CD14-positive monocyte (primary cell): Measurements from ENCODE around the gene NEK1. TPM values are rescaled to one million over a fixed set of nuclear protein-coding genes. Genes with fewer than 3 reads are reported as not detected.

Experiments
- DNase-seq, 3 donors: peaks; one replicate each; pipeline ENCODE4 v3.0.0-alpha.2; 2011 to 2022
- H2AFZ ChIP-seq: 2 replicates; pipeline ENCODE4 v1.6.0; 2012; ENCODE audit warnings: mild to moderate bottlenecking, low read depth, low read length, inconsistent platforms; ENCODE audit not compliant: insufficient read depth, poor library complexity, severe bottlenecking
- H3K27ac ChIP-seq, 2 donors: 1 replicate in 1 of 2; 2 replicates in 1 of 2; pipeline ENCODE4 v1.5.1; 2012 to 2013; ENCODE audit warnings: low read length in 2 of 2, control low read depth in 1 of 2, inconsistent platforms in 1 of 2, low read depth in 1 of 2, mild to moderate bottlenecking in 1 of 2
- H3K27me3 ChIP-seq, 2 donors: one replicate each; pipeline versions ENCODE4 v1.6.0 to v1.6.1; 2011 to 2013; ENCODE audit warnings: low read length in 2 of 2; ENCODE audit not compliant: control insufficient read depth in 2 of 2, insufficient read depth in 2 of 2
- H3K36me3 ChIP-seq, 2 donors: replicated peaks in 1 of 2; 1 replicate in 1 of 2; 2 replicates in 1 of 2; pipeline versions ENCODE4 v1.5.1 to v1.6.1; 2012 to 2013; ENCODE audit warnings: low read length in 2 of 2, control low read depth in 1 of 2, inconsistent platforms in 1 of 2, mild to moderate bottlenecking in 1 of 2; ENCODE audit not compliant: insufficient read depth in 2 of 2, control insufficient read depth in 1 of 2
- H3K4me1 ChIP-seq, 2 donors: 1 replicate in 1 of 2; 2 replicates in 1 of 2; pipeline versions ENCODE4 v1.5.1 to v1.6.1; 2012 to 2013; ENCODE audit warnings: low read length in 2 of 2, control low read depth in 1 of 2, inconsistent platforms in 1 of 2, mild to moderate bottlenecking in 1 of 2, moderate library complexity in 1 of 2; ENCODE audit not compliant: insufficient read depth in 2 of 2, control insufficient read depth in 1 of 2
- H3K4me2 ChIP-seq: replicated peaks from 2 replicates; pipeline ENCODE3; 2012; ENCODE audit warnings: low read length, moderate library complexity, mild to moderate bottlenecking; ENCODE audit not compliant: poor library complexity, severe bottlenecking; ENCODE audit errors: extremely low read depth
- H3K4me3 ChIP-seq, 3 experiments: fragments of 200-600 bp in 1 of 3; sonication (generic) in 1 of 3; replicated peaks in 1 of 3; 1 replicate in 2 of 3; 2 replicates in 1 of 3; pipeline ENCODE4 v1.5.1; 2011 to 2013; ENCODE audit warnings: low read length in 3 of 3, mild to moderate bottlenecking in 3 of 3, control low read depth in 2 of 3, low read depth in 2 of 3, inconsistent platforms in 1 of 3, moderate library complexity in 1 of 3
- H3K79me2 ChIP-seq: 2 replicates; pipeline ENCODE4 v1.6.0; 2012; ENCODE audit warnings: mild to moderate bottlenecking, control low read depth, inconsistent platforms, low read length, moderate library complexity; ENCODE audit not compliant: insufficient read depth
- H3K9ac ChIP-seq: 2 replicates; pipeline ENCODE4 v1.6.0; 2017; ENCODE audit warnings: low read length, mild to moderate bottlenecking; ENCODE audit not compliant: insufficient read depth, poor library complexity, severe bottlenecking
- H3K9me3 ChIP-seq, 2 donors: replicated peaks in 1 of 2; 1 replicate in 1 of 2; 2 replicates in 1 of 2; pipeline versions ENCODE4 v1.5.1 to v1.6.1; 2012 to 2013; ENCODE audit warnings: low read length in 2 of 2, control low read depth in 1 of 2; ENCODE audit not compliant: control insufficient read depth in 1 of 2, insufficient read depth in 1 of 2
- H4K20me1 ChIP-seq: 2 replicates; pipeline ENCODE4 v1.6.0; 2012; ENCODE audit warnings: mild to moderate bottlenecking, low read length, control low read depth, moderate library complexity; ENCODE audit not compliant: insufficient read depth
- H3K27ac Mint-ChIP-seq, 7 donors: one replicate each; pipeline ENCODE4 v1.8.0; 2020; ENCODE audit warnings: mild to moderate bottlenecking in 7 of 7, mixed read lengths in 7 of 7, moderate library complexity in 6 of 7, inconsistent platforms in 2 of 7
- H3K27me3 Mint-ChIP-seq, 3 donors: one replicate each; pipeline ENCODE4 v1.8.0; 2021 to 2022; ENCODE audit warnings: low read depth in 3 of 3, mild to moderate bottlenecking in 3 of 3, mixed read lengths in 3 of 3, moderate library complexity in 3 of 3, inconsistent platforms in 1 of 3
- H3K36me3 Mint-ChIP-seq, 2 donors: one replicate each; pipeline ENCODE4 v1.8.0; 2020; ENCODE audit warnings: mixed read lengths in 2 of 2, inconsistent platforms in 1 of 2, mild to moderate bottlenecking in 1 of 2
- H3K4me1 Mint-ChIP-seq: one replicate; pipeline ENCODE4 v1.8.0; 2020; ENCODE audit warnings: mild to moderate bottlenecking, mixed read lengths
- H3K4me3 Mint-ChIP-seq, 2 donors: one replicate each; pipeline ENCODE4 v1.8.0; 2020; ENCODE audit warnings: mild to moderate bottlenecking in 2 of 2, mixed read lengths in 2 of 2, moderate library complexity in 1 of 2
- H3K9me3 Mint-ChIP-seq, 7 donors: one replicate each; pipeline ENCODE4 v1.8.0; 2020 to 2022; ENCODE audit warnings: mixed read lengths in 7 of 7, mild to moderate bottlenecking in 6 of 7, moderate library complexity in 6 of 7, inconsistent platforms in 2 of 7
- WGBS: methylation state at CpG from one replicate; pipeline ENCODE4 v1.1.5; 2013; ENCODE audit warnings: missing lambda C conversion rate; ENCODE audit not compliant: insufficient coverage; 5-methylcytosine and 5-hydroxymethylcytosine counted together
- intact Hi-C, 2 donors: fragments of 100-400 bp; cut with micrococcal nuclease; formaldehyde crosslinking; loops; one replicate each; pipeline versions ENCODE4 v1.15.0 to v1.15.1; 2023
- polyA plus RNA-seq, 3 donors: library from polyadenylated mRNA; depleted of rRNA in 1 of 3; unstranded in 2 of 3; stranded (reverse) in 1 of 3; fragments of 300-500 nt in 2 of 3; fragments of >200 nt in 1 of 3; fragmentation: Illumina TruSeq in 2 of 3; gene quantifications; 1 replicate in 2 of 3; 2 replicates in 1 of 3; pipeline ENCODE4 v1.2.3, GENCODE V29; 2012 to 2021
- TF ChIP-seq, protein P1 (sequence below): fragments of 200-600 bp; IDR thresholded peaks from one replicate; pipeline ENCODE4 v1.8.0; 2022; ENCODE audit warnings: antibody characterized with exemption, mild to moderate bottlenecking

NEK1 gene
- polyA plus RNA-seq, 3 donors = 1.9 to 5.5 (median 2.7) TPM

GRCh38 chr4:169630069-169630468 lies 17.7 kb upstream of the NEK1 start:
- TF ChIP-seq, protein P1, sequence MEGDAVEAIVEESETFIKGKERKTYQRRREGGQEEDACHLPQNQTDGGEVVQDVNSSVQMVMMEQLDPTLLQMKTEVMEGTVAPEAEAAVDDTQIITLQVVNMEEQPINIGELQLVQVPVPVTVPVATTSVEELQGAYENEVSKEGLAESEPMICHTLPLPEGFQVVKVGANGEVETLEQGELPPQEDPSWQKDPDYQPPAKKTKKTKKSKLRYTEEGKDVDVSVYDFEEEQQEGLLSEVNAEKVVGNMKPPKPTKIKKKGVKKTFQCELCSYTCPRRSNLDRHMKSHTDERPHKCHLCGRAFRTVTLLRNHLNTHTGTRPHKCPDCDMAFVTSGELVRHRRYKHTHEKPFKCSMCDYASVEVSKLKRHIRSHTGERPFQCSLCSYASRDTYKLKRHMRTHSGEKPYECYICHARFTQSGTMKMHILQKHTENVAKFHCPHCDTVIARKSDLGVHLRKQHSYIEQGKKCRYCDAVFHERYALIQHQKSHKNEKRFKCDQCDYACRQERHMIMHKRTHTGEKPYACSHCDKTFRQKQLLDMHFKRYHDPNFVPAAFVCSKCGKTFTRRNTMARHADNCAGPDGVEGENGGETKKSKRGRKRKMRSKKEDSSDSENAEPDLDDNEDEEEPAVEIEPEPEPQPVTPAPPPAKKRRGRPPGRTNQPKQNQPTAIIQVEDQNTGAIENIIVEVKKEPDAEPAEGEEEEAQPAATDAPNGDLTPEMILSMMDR = no peak
- WGBS = no CpG with 5 or more reads among the region's 3 CpGs
- peaks cover 0 to 5% (median 1%) of the 10 kb centered on the region in 7 donors for H3K9me3 Mint-ChIP-seq
- Histone ChIP-seq H3K4me1 (no peaks in the 10 kb centered on the region), H3K27me3 (no peaks in the 10 kb centered on the region), H3K9ac (no peak overlapping the region), H3K4me3 (no peak overlapping the region), H3K4me2 (no peak overlapping the region), H4K20me1 (peaks cover 22% of the 10 kb centered on the region), H3K27ac (no peak overlapping the region), H3K9me3 (no peaks in the 10 kb centered on the region), H2AFZ (no peak overlapping the region), H3K79me2 (peaks cover 38% of the 10 kb centered on the region), H3K36me3 (peaks cover 0 to 5% of the 10 kb centered on the region in 2 donors)
- no peak overlapping the region for H3K27ac Mint-ChIP-seq
- peaks cover 13 to 20% of the 10 kb centered on the region in 2 donors for H3K36me3 Mint-ChIP-seq
- peaks cover 2% of the 10 kb centered on the region for H3K4me1 Mint-ChIP-seq
- no peak overlapping the region for H3K4me3 Mint-ChIP-seq
- peaks cover 0 to 1% (median 0%) of the 10 kb centered on the region in 3 donors for H3K27me3 Mint-ChIP-seq
- no peak for DNase-seq
- intact Hi-C loops = no loop called here

DNA sequence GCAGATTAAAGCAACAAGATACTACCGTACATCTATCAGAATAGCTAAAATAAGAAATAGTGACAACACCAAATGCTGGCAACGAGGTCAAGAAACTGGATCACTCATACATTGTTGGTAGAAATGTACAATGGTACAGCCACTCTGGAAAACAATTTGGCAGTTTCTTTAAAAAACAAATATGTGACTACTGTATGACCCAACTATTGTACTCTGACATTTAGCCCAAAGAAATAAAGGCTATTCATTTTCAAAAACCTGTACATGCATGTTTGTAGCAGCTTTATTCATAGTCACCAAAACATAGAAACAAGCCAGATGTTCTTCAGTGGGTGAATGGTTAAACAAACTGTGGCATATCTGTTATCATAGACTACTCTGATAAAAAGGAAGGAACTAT lies 16.2 kb upstream of the NEK1 start:
- Mint-ChIP-seq H3K27ac (no peak overlapping the region), H3K4me1 (peaks cover 3% of the 10 kb centered on the region), H3K4me3 (no peak overlapping the region), H3K27me3 (peaks cover 0 to 3% (median under 1%) of the 10 kb centered on the region in 3 donors), H3K36me3 (peaks cover 16 to 25% of the 10 kb centered on the region in 2 donors), H3K9me3 (peaks cover 0 to 5% (median 1%) of the 10 kb centered on the region in 7 donors)
- H3K36me3 ChIP-seq = peaks cover 0 to 5% of the 10 kb centered on the region in 2 donors
- H3K27me3 ChIP-seq = no peaks in the 10 kb centered on the region
- no peak for DNase-seq
- H3K9me3 ChIP-seq = no peaks in the 10 kb centered on the region
- intact Hi-C loops = loop anchor here in 1 of 2 donors (10.0 kb wide), 1 partner anchor 396 kb away; the partner anchor contains the start of gene MFAP3L
- no peak overlapping the region for H3K4me3 ChIP-seq
- no peak overlapping the region for H3K27ac ChIP-seq
- TF ChIP-seq, protein P1 = no peak
- no CpG with 5 or more reads among the region's 2 CpGs for WGBS
- H2AFZ ChIP-seq = no peak overlapping the region
- no peak overlapping the region for H3K4me2 ChIP-seq
- H3K4me1 ChIP-seq = no peaks in the 10 kb centered on the region
- peaks cover 18% of the 10 kb centered on the region for H4K20me1 ChIP-seq
- no peak overlapping the region for H3K9ac ChIP-seq
- H3K79me2 ChIP-seq = peaks cover 52% of the 10 kb centered on the region
